Neural progenitor cell (in vitro differentiated cells): ENCODE results near the gene ROR2. TPM values are rescaled to one million over a fixed set of nuclear protein-coding genes. Genes with fewer than 3 reads are reported as not detected.

Source experiments
- DNase-seq: peaks from one replicate; pipeline ENCODE4 v3.0.0-alpha.2; 2016; ENCODE audit warnings: low spot score
- H2AFZ ChIP-seq: fragments of 200-600 bp; sonication (generic); replicated peaks from 2 replicates; pipeline ENCODE4 v1.6.1; 2016; ENCODE audit warnings: antibody characterized with exemption
- H3F3A ChIP-seq: fragments of 200-600 bp; sonication (generic); 2 replicates; pipeline ENCODE4 v1.6.1; 2016; ENCODE audit warnings: antibody characterized with exemption, low read depth
- H3K27ac ChIP-seq: fragments of 200-600 bp; sonication (generic); 2 replicates; pipeline ENCODE4 v1.5.1; 2016; ENCODE audit warnings: mild to moderate bottlenecking
- H3K27me3 ChIP-seq: fragments of 200-600 bp; sonication (generic); 2 replicates; pipeline ENCODE4 v1.6.1; 2016; ENCODE audit warnings: mild to moderate bottlenecking, moderate library complexity
- H3K36me3 ChIP-seq: fragments of 200-600 bp; sonication (generic); 2 replicates; pipeline ENCODE4 v1.5.1; 2016
- H3K4me1 ChIP-seq: fragments of 200-600 bp; sonication (generic); 2 replicates; pipeline ENCODE4 v1.6.1; 2016; ENCODE audit warnings: mixed run types
- H3K4me2 ChIP-seq: fragments of 200-600 bp; sonication (generic); 2 replicates; pipeline ENCODE4 v1.6.1; 2016
- H3K4me3 ChIP-seq: fragments of 200-600 bp; sonication (generic); 2 replicates; pipeline ENCODE4 v1.5.1; 2016
- H3K79me2 ChIP-seq: fragments of 200-600 bp; sonication (generic); 2 replicates; pipeline ENCODE4 v1.6.1; 2016; ENCODE audit warnings: low read depth
- H3K9ac ChIP-seq: fragments of 200-600 bp; sonication (generic); 2 replicates; pipeline ENCODE4 v1.6.1; 2016
- H3K9me3 ChIP-seq: fragments of 200-600 bp; sonication (generic); 2 replicates; pipeline ENCODE4 v1.5.1; 2016; ENCODE audit warnings: low read depth
- H4K20me1 ChIP-seq: fragments of 200-600 bp; sonication (generic); 2 replicates; pipeline ENCODE4 v1.6.1; 2016; ENCODE audit warnings: low read depth
- H3K27ac Mint-ChIP-seq: 3 replicates; pipeline ENCODE4 v1.8.0; 2021; ENCODE audit warnings: mixed read lengths
- H3K27me3 Mint-ChIP-seq: 2 replicates; pipeline ENCODE4 v1.8.0; 2022; ENCODE audit warnings: low read depth, mild to moderate bottlenecking, inconsistent platforms, moderate library complexity, mixed read lengths; ENCODE audit not compliant: insufficient read depth
- H3K36me3 Mint-ChIP-seq: 3 replicates; pipeline ENCODE4 v1.8.0; 2021; ENCODE audit warnings: mixed read lengths
- H3K4me1 Mint-ChIP-seq: 3 replicates; pipeline ENCODE4 v1.8.0; 2021; ENCODE audit warnings: mixed read lengths
- H3K4me3 Mint-ChIP-seq: 3 replicates; pipeline ENCODE4 v1.8.0; 2021; ENCODE audit warnings: mild to moderate bottlenecking, moderate library complexity, mixed read lengths
- H3K9me3 Mint-ChIP-seq: 3 replicates; pipeline ENCODE4 v1.8.0; 2020; ENCODE audit warnings: mixed read lengths
- CTCF ChIP-seq: fragments of 200-600 bp; sonication (generic); IDR thresholded peaks from 2 replicates; pipeline ENCODE4 v1.5.1; 2017; ENCODE audit warnings: antibody characterized with exemption, mild to moderate bottlenecking
- EZH2 ChIP-seq: fragments of 200-600 bp; sonication (generic); IDR thresholded peaks from 2 replicates; pipeline ENCODE4 v1.6.1; 2017; ENCODE audit warnings: antibody characterized with exemption, mild to moderate bottlenecking, moderate library complexity
- EZH2phosphoT487 ChIP-seq: fragments of 200-600 bp; sonication (generic); IDR thresholded peaks from 2 replicates; pipeline ENCODE4 v1.6.1; 2017; ENCODE audit warnings: antibody characterized with exemption
- total RNA-seq: library from RNA; depleted of rRNA; stranded (reverse); fragments of >200 nt; gene quantifications from 2 replicates; pipeline ENCODE4 v1.2.3, GENCODE V29; 2015; ENCODE audit warnings: low replicate concordance

ROR2 gene
- total RNA-seq, 1 donor from 2014 or later, result 20.1 TPM

- Mint-ChIP-seq H3K4me1 (peaks cover 83% of the 10 kb centered on the region), H3K4me3 (peak overlapping the region; percentile 30)
- no peaks in the 10 kb centered on the region for H3K36me3 ChIP-seq
Measured at GRCh38 chr9:91845879-91846278, 104.1 kb downstream of the ROR2 start.

GRCh38 chr9:91844701-91845291, 105.2 kb downstream of the ROR2 start:
- no peak for DNase-seq
- Histone ChIP-seq H3K9me3 (no peaks in the 10 kb centered on the region), H2AFZ (no peak overlapping the region), H3K79me2 (peaks cover 17% of the 10 kb centered on the region), H3K27me3 (no peaks in the 10 kb centered on the region), H3K9ac (no peak overlapping the region), H3K36me3 (no peaks in the 10 kb centered on the region), H3K27ac (no peak overlapping the region), H4K20me1 (peaks cover 61% of the 10 kb centered on the region), H3K4me1 (peaks cover 38% of the 10 kb centered on the region), H3K4me3 (no peak overlapping the region), H3K4me2 (peak overlapping the region; percentile 67), H3F3A (peaks cover 14% of the 10 kb centered on the region)
- Mint-ChIP-seq H3K36me3 (no peaks in the 10 kb centered on the region), H3K27me3 (peaks cover 7% of the 10 kb centered on the region), H3K9me3 (no peaks in the 10 kb centered on the region), H3K27ac (peak overlapping the region; percentile 97), H3K4me3 (peak overlapping the region; percentile 65), H3K4me1 (peaks cover 93% of the 10 kb centered on the region)
- TF ChIP-seq EZH2 (no peak), CTCF (no peak), EZH2phosphoT487 (no peak)

More at GRCh38 chr9:91845879-91846278, 104.1 kb downstream of the ROR2 start:
- Histone ChIP-seq H3K4me1 (peaks cover 38% of the 10 kb centered on the region), H4K20me1 (peaks cover 50% of the 10 kb centered on the region), H3K9ac (no peak overlapping the region), H3K4me3 (no peak overlapping the region), H3K27ac (no peak overlapping the region), H3K27me3 (no peaks in the 10 kb centered on the region), H2AFZ (no peak overlapping the region), H3K9me3 (no peaks in the 10 kb centered on the region), H3F3A (peaks cover 14% of the 10 kb centered on the region), H3K4me2 (no peak overlapping the region), H3K79me2 (peaks cover 14% of the 10 kb centered on the region)
- peaks cover 6% of the 10 kb centered on the region for H3K36me3 Mint-ChIP-seq
- DNase-seq, result no peak
- H3K27ac Mint-ChIP-seq, result peak overlapping the region; percentile 74
- H3K27me3 Mint-ChIP-seq, result peaks cover 7% of the 10 kb centered on the region
- TF ChIP-seq CTCF (no peak), EZH2 (no peak), EZH2phosphoT487 (no peak)
- no peaks in the 10 kb centered on the region for H3K9me3 Mint-ChIP-seq

- Mint-ChIP-seq H3K9me3 (no peaks in the 10 kb centered on the region), H3K4me1 (peaks cover 93% of the 10 kb centered on the region), H3K27ac (peak overlapping the region; percentile 97), H3K4me3 (peak overlapping the region; percentile 65), H3K36me3 (no peaks in the 10 kb centered on the region), H3K27me3 (peaks cover 7% of the 10 kb centered on the region)
- no peak for TF ChIP-seq EZH2
- no peak for TF ChIP-seq EZH2phosphoT487
- no peak for TF ChIP-seq CTCF
- peak overlapping the region; percentile 67 for H3K4me2 ChIP-seq
- no peaks in the 10 kb centered on the region for H3K9me3 ChIP-seq
- H3K9ac ChIP-seq, result no peak overlapping the region
- no peak overlapping the region for H2AFZ ChIP-seq
- H3K27me3 ChIP-seq, result no peaks in the 10 kb centered on the region
- peaks cover 14% of the 10 kb centered on the region for H3F3A ChIP-seq
- H3K4me3 ChIP-seq, result no peak overlapping the region
- no peak for DNase-seq
- peaks cover 18% of the 10 kb centered on the region for H3K79me2 ChIP-seq
- H4K20me1 ChIP-seq, result peaks cover 65% of the 10 kb centered on the region
- H3K4me1 ChIP-seq, result peaks cover 38% of the 10 kb centered on the region
- no peaks in the 10 kb centered on the region for H3K36me3 ChIP-seq
- H3K27ac ChIP-seq, result peak overlapping the region; percentile 30
Measured at GRCh38 chr9:91844190-91844589, 105.8 kb downstream of the ROR2 start.
